GM10266 (cell line): ENCODE measurements around the gene TSC2.

Experiments used
- DNase-seq: peaks from one replicate; pipeline ENCODE4 v3.0.0; 2012; ENCODE audit errors: extremely low spot score
- CTCF ChIP-seq: IDR thresholded peaks from 2 replicates; pipeline ENCODE4 v1.5.1; 2012; ENCODE audit warnings: mild to moderate bottlenecking, low read depth; ENCODE audit not compliant: control insufficient read depth, insufficient read depth; ENCODE audit errors: missing control alignments

TSC2 gene

GRCh38 chr16:2090481-2090776 lies 42.6 kb downstream of the TSC2 start:
- TF ChIP-seq CTCF: no peak
- no peak for DNase-seq

- TF ChIP-seq CTCF: no peak
- no peak for DNase-seq
Measured at GRCh38 chr16:2090777-2091546, 43.2 kb downstream of the TSC2 start.

- no peak for TF ChIP-seq CTCF
- no peak for DNase-seq
Measured at GRCh38 chr16:2091547-2092255, 43.9 kb downstream of the TSC2 start.

GRCh38 chr16:2092256-2092620 lies 44.5 kb downstream of the TSC2 start:
- TF ChIP-seq CTCF: no peak
- DNase-seq: no peak

GRCh38 chr16:2092866-2093265 lies 45.1 kb downstream of the TSC2 start:
- no peak for TF ChIP-seq CTCF
- DNase-seq: no peak

GRCh38 chr16:2093793-2094192 lies 46.0 kb downstream of the TSC2 start:
- DNase-seq: no peak
- no peak for TF ChIP-seq CTCF

- no peak for TF ChIP-seq CTCF
- no peak for DNase-seq
Measured at GRCh38 chr16:2095315-2095853, 47.6 kb downstream of the TSC2 start.
